LNCaP clone FGC (cell line): ENCODE measurements around the gene SEC24C.

ENCODE experiments used
- DNase-seq: peaks from one replicate; pipeline ENCODE4 v3.0.0-alpha.2; 2011; ENCODE audit warnings: low read depth
- H3K4me3 ChIP-seq: 2 replicates; pipeline ENCODE4 v1.5.1; 2011; ENCODE audit warnings: mild to moderate bottlenecking, low read depth, low read length, control low read depth
- CTCF ChIP-seq: IDR thresholded peaks from 2 replicates; pipeline ENCODE4 v1.5.1; 2012; ENCODE audit warnings: mild to moderate bottlenecking; ENCODE audit not compliant: control insufficient read depth, insufficient read depth; ENCODE audit errors: extremely low read depth

SEC24C gene

GRCh38 chr10:73796766-73797165 is 52.6 kb downstream of the SEC24C start:
- no peak overlapping the region for H3K4me3 ChIP-seq
- no peak for DNase-seq
- no peak for TF ChIP-seq CTCF

- no peak for TF ChIP-seq CTCF
- no peak overlapping the region for H3K4me3 ChIP-seq
Observed at GRCh38 chr10:73797324-73798025, 53.3 kb downstream of the SEC24C start.

DNA sequence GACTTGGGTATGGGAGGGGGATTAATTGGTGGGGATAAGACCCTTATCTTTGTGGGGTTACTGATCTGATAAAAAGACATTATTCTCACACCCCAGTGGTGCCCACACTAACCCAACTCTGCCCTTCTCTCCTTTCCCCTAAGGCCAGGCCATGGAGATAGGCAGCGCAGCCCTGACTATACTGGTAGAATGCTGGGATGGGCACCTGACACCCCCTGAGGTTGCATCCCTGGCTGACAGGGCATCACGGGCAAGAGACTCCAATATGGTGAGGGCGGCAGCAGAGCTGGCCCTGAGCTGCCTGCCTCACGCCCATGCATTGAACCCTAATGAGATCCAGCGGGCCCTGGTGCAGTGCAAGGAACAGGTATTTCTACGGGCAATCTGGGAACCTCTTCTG is 53.9 kb downstream of the SEC24C start:
- TF ChIP-seq CTCF: no peak
- DNase-seq: no peak
- no peak overlapping the region for H3K4me3 ChIP-seq

More at GRCh38 chr10:73797324-73798025, 53.3 kb downstream of the SEC24C start:
- DNase-seq: no peak

DNA sequence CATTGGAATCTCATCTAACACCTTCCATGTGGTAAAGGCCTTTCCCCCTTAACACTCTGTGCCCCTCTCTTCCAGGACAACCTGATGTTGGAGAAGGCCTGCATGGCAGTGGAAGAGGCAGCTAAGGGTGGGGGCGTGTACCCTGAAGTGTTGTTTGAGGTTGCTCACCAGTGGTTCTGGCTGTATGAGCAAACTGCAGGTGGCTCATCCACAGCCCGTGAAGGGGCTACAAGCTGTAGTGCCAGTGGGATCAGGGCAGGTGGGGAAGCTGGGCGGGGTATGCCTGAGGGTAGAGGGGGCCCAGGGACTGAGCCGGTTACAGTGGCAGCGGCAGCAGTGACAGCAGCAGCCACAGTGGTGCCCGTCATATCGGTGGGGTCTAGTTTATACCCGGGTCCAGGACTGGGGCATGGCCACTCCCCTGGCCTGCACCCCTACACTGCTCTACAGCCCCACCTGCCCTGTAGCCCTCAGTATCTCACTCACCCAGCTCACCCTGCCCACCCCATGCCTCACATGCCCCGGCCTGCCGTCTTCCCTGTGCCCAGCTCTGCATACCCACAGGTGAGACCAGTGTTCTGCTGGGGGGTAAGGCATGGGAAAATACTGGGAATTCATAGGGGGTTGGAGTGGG is 54.9 kb downstream of the SEC24C start:
- no peak for DNase-seq
- no peak for TF ChIP-seq CTCF
- no peak overlapping the region for H3K4me3 ChIP-seq

DNA sequence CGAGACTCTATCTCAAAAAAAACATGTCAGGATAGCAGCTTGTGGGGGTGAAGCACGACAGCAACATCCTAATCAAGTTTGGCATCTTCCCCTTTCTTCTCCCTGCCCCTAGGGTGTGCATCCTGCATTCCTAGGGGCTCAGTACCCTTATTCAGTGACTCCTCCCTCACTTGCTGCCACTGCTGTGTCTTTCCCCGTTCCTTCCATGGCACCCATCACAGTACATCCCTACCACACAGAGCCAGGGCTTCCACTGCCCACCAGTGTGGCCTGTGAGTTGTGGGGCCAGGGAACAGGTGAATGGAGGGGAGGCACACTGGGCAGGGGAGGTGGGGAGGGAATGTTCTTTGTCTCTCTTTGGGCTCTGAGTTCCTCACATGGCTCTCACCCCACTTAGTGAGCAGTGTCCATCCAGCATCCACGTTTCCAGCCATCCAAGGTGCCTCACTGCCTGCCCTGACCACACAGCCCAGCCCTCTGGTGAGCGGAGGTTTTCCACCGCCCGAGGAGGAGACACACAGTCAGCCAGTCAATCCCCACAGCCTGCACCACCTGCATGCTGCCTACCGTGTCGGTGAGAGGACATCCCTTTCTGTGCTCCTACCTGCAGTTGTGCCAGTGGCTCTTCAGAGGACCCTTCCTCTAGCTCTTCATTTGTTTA is 55.9 kb downstream of the SEC24C start:
- TF ChIP-seq CTCF: no peak
- no peak for DNase-seq
- H3K4me3 ChIP-seq: no peak overlapping the region

DNA sequence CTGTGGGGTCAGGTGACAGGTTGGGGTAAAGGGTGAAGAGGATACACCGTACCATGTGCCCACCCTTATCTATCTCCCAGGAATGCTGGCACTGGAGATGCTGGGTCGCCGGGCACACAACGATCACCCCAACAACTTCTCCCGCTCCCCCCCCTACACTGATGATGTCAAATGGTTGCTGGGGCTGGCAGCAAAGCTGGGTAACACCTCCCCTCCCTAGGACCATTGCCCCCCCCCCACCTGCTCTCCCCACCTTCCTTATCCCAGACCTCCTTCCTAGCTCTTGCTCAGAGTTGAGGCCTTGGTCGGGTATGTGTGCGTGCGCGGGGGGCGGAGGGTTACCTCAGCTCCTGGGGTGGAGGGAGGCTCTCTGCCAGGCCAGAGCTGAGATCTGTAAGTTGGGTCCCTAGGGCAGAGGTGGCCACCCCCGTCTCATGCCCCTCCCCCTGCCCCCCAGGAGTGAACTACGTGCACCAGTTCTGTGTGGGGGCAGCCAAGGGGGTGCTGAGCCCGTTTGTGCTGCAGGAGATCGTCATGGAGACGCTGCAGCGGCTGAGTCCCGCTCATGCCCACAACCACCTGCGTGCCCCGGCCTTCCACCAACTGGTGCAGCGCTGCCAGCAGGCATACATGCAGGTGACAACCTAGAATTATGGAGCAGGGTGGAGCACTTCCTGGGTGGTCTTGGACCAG is 56.5 kb downstream of the SEC24C start:
- no peak for TF ChIP-seq CTCF
- no peak overlapping the region for H3K4me3 ChIP-seq
- no peak for DNase-seq
